ENCODE data around the gene SEC22C. TPM values are rescaled to one million over a fixed set of nuclear protein-coding genes. Genes with fewer than 3 reads are reported as not detected.

SEC22C gene
- total RNA-seq, 1 donor from 2014 or later, result 31.5 TPM

DNA sequence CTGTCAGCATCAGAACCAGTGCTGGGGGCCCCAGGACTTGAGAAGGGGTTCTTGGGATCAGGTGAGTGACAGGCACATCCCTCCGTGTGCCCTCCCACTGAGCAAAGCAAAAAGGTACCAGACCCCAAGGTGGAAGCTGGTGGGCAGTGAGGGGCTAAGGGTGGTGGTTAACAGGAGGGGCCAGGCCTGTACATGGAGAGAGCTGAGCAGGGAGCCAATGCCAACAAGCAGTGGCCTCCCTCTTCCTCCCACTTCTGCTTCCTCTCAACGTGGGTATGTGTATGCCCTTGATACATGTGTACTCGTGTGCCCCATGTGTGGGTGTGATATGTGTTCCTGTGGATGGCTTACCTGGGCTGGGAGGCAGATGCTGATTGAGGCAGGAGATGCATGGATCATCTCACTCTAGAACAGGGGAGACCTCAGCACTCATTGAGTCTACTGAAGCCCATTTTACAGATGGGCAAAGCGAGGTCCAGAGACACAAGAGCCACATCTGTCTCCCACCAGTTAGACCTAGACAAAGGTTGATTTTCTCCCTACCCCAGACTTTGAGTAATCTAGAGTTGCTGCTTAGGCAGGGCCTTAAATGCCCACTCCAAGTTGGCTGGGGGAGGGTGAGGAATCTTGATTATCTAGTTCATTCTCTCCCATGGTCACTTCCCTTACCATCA, 78.4 kb downstream of the SEC22C start:
- intact Hi-C loops (cut with DNase I), result no loop called here
- DNase-seq (ENCODE audit: low spot score), result peak; percentile 29

DNA sequence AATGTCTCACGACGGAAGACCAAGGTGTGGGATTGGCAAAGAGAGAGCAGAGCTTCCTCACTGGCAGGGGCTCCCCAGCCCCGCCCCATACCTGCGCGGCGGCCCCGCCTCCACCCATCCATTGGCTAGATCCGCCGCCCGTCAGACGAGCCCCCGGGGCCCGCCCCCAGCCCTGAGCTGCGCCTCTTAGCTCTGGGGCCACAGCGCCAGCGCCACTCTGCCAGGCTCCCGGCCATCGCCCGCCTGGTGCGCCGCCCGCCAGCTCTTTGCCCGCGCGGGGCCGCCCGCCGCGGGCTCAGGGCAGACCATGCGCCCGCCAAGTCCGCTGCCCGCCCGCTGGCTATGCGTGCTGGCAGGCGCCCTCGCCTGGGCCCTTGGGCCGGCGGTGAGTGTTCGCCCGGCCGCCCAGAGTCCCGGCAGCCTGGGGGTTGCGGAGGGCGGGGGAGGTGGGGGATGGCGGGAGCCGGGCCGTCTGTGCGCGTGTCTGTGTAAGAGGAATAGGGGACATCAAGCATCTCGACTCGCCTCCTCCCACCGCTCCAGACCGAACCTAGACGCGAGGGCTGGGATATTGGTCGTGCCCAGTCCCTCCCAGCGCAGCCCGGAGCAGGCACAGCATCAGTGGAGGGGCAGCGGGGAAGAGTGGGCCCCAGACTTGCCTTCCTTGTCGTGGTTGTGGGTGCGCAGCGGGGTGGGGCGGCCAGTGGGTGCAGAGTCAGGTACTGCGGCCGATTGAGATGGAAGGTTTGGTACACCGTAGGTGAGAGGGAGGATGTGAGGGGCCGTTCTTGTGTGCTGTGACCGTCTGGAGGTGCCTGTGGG, 79.1 kb downstream of the SEC22C start, which contains the start of gene VIPR1:
Gene VIPR1, plus strand, starts transcription at position 215 of the 822 bp plus-strand sequence. Its CDS starts 93 bp downstream, at position 308.
- peak; percentile 89 for DNase-seq (ENCODE audit: low spot score)
- intact Hi-C loops (cut with DNase I), result no loop called here

DNA sequence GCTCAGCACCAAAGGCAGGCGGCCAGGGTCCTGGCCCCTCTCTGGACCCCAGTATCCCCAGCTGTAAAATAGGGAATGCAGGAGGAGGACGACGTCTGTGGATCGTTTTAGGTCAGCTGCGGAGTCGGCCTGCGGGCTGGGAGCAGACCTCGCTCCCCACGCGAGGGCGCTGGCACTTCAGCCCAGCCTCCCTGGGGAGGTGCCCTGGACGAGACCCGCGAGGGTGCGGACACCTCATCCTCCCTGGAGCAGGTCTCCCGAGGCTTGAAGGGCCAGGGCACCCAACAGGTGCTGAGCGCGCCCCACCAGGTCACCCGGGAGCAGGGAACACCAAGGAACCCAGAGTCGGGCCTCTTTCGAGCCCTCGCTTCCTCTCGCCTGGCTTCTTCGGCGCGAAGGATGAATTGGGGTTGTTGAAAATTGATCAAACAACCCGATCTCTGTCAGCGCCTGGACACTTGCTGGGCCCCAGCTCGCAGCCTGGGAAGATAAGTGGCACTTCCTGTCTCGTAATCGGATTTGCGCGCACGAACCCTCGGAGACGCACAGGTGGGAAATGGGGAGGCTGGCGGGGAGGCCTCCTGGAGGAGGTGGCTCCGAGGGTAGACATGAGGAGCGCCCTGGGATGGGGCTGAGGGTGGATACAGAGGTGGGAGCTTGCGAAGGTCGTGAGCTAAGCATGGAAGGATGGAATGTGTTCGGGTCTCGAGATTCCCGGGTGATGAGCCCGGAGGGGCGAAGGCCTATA, 79.9 kb downstream of the SEC22C start:
- peak; percentile 79 for DNase-seq (ENCODE audit: low spot score)
- intact Hi-C loops (cut with DNase I), result loop anchor here (2.0 kb wide), 1 partner anchor 35 kb away; no protein-coding TSS in a partner anchor

DNA sequence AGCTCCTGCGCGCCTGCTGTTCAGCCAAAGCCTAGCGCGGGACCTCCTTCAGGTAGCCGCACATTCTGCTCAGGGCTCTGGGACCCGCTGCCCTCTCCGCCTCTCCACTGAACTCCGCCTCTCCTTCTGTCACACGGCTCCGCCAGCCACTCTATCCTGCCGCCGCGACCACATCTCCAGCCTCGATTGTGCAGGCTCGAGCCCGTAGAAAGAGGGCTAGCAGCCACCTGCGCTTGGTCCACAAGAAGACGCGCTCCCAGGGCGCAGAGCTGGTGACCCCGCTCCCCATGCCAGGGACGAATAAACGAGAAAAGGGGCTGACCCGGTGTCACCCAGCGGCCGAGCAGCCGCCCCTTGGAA, 80.5 kb downstream of the SEC22C start:
- intact Hi-C loops (cut with DNase I), result loop anchor here (2.0 kb wide), 1 partner anchor 36 kb away; no protein-coding TSS in a partner anchor
- DNase-seq (ENCODE audit: low spot score), result no peak

DNA sequence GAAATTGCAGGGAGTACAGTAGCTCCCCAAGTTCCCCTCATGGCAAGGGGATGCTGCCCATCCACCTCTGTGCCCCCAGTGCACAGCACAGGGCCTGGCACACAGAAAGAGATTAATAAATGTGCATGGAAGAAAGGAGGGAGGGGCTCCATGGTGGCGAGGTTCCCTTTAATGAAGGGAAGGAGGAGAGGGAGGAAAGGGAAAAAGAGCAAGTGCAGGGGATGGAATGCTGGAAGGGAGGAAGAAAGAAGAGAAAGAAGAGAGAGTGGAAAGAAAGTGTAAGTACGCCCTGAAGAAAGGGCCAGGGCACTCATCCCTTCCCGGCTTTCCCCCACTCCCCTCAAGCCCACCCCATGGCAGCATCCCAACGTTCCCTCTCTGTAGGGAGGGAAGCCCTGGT, 80.9 kb downstream of the SEC22C start:
- intact Hi-C loops (cut with DNase I), result loop anchor here (2.0 kb wide), 1 partner anchor 36 kb away; no protein-coding TSS in a partner anchor
- no peak for DNase-seq (ENCODE audit: low spot score)

DNA sequence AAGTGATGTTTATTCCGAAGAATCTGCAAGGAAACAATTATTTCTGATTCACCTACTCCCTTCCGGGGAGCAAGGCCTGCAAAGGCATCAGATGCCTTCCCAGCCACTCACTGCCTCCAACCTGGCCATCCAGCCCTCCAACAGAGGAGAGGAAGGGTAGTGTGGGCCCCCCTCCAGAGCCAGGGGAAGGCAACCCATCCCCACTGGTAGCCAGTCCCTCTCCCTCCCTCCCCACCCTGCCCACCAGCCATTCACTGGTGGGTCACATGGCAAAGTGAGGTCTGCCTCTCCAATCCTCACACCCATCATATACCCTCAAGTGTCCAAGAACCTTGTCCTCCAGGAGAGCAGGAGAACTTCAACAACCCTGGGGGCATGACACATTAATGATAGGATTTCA, 81.7 kb downstream of the SEC22C start:
- peak; percentile 17 for DNase-seq (ENCODE audit: low spot score)
- intact Hi-C loops (cut with DNase I), result loop anchor here (2.0 kb wide), 1 partner anchor 37 kb away; no protein-coding TSS in a partner anchor

DNA sequence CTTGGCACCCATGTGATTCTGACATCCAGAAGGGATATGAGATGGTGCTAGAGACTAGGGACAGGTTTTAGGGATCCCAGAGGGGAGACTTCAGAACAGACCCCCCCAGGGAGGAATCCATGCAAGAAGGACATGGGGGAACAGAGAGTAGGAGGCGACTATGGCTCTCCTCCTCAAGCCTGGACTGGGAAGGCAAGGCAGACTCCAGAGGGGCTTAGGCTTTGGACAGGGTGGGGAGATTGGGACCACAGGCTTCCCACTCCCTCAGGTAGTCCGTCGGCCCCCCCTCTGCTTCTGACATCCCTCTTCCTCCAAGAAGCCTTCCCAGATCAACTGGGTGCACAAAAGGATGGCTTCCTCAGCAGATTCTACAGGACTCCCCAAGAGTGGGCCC, 82.3 kb downstream of the SEC22C start:
- peak; percentile 55 for DNase-seq (ENCODE audit: low spot score)
- intact Hi-C loops (cut with DNase I), result no loop called here

DNA sequence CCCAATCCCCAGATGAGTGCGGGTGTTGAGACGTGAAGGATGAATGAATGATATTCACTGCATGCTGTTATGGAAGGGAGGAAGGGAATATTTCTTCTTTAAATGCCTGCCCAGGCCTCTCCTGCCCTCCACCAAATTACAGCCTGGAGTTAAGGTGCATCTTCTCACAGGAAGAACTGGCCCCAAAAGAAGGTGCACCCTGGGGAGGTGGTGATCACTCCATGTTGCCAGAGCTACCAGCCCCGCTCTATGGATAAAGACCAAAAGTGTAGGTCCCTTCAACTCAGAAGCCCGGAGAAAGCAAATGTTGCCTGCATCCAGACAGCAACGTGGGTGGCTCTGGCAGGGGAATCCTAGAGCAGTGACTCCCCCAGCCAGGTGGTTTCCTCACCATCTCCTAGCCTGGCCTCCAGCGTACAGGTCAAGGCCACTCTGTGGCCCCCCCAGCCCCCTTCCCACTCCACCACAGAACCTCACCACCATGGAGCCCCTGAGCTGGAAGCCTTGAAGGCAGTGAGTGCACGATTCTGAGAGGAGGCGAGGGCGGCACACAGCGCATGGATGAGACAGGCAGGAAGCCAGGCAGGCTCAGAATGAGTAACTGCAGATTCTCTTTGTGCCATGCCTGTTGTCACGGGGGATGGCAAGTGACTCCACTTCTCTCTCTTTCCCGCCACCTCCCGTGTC, 82.8 kb downstream of the SEC22C start:
- intact Hi-C loops (cut with DNase I), result no loop called here
- peak; percentile 66 for DNase-seq (ENCODE audit: low spot score)

DNA sequence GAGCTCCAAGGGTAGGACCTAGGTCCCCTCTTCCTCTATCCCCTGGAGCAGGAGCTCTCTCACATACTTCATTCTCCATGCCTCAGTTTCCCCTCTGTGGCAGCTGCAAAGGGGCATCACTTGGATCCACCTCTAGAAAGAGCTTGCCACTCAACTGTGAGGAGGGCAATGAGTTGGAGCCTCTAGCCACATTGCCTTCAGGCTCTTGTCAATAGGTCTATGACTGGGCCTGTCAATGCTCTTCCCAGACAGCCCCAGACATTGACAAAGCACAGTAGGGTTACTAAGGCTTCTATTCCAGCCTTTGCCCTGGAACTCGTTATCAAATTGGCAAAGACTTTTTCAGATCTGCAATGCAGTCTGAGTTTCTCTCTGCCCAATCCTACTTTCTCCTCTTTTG, 83.7 kb downstream of the SEC22C start:
- peak; percentile 15 for DNase-seq (ENCODE audit: low spot score)
- intact Hi-C loops (cut with DNase I), result no loop called here

Other genes starting within 250 kb of the SEC22C start
- not detected for gene LYZL4, start 171.4 kb downstream of the SEC22C start, total RNA-seq
- 0.89 TPM for gene VIPR1, start 79.3 kb downstream of the SEC22C start, total RNA-seq
- 9.6 TPM for gene SS18L2, start 8.9 kb upstream of the SEC22C start, total RNA-seq
- 35.1 TPM for gene NKTR, start 18.7 kb upstream of the SEC22C start, total RNA-seq
- gene ZBTB47, start 71.7 kb upstream of the SEC22C start, total RNA-seq, result 202 TPM
- gene KLHL40, start 103.6 kb upstream of the SEC22C start, total RNA-seq, result 0.57 TPM
- gene HHATL, start 120.8 kb upstream of the SEC22C start, total RNA-seq, result 505 TPM
- 1.1 TPM for gene CCDC13, start 191.3 kb upstream of the SEC22C start, total RNA-seq
- gene HIGD1A, start 222.5 kb upstream of the SEC22C start, total RNA-seq, result 266 TPM
- gene ACKR2, start 227.5 kb upstream of the SEC22C start, total RNA-seq, result 1.5 TPM